GM23338 (cell line): ENCODE data around the gene PPP2R5D. TPM values are rescaled to one million over a fixed set of nuclear protein-coding genes. Genes with fewer than 3 reads are reported as not detected.

Source experiments
- ATAC-seq: fragments of 200-7000 bp; cut with Tn5 transposase; 3 replicates; pipeline ENCODE4 v1.9.1; 2020
- DNase-seq: peaks from one replicate; pipeline ENCODE4 v3.0.0-alpha.2; 2015; ENCODE audit warnings: low spot score
- H2AFZ ChIP-seq: fragments of 200-600 bp; sonication (generic); 2 replicates; pipeline ENCODE4 v1.8.0; 2016; ENCODE audit warnings: antibody characterized with exemption, mild to moderate bottlenecking, moderate library complexity
- H3F3A ChIP-seq: fragments of 200-600 bp; sonication (generic); replicated peaks from 2 replicates; pipeline ENCODE4 v1.8.0; 2017; ENCODE audit warnings: antibody characterized with exemption, mixed run types, low read depth
- H3K27ac ChIP-seq: fragments of 200-600 bp; sonication (generic); 2 replicates; pipeline ENCODE4 v1.6.1; 2016; ENCODE audit warnings: low read depth
- H3K27me3 ChIP-seq: fragments of 200-600 bp; sonication (generic); 2 replicates; pipeline ENCODE4 v1.8.0; 2016; ENCODE audit warnings: mild to moderate bottlenecking, mixed run types, moderate library complexity; ENCODE audit not compliant: insufficient read depth
- H3K36me3 ChIP-seq: fragments of 200-600 bp; sonication (generic); 2 replicates; pipeline ENCODE4 v1.8.0; 2016; ENCODE audit warnings: mild to moderate bottlenecking; ENCODE audit not compliant: insufficient read depth
- H3K4me1 ChIP-seq: fragments of 200-600 bp; sonication (generic); 2 replicates; pipeline ENCODE4 v1.8.0; 2016; ENCODE audit warnings: mild to moderate bottlenecking, moderate library complexity; ENCODE audit not compliant: insufficient read depth
- H3K4me2 ChIP-seq: fragments of 200-600 bp; sonication (generic); 2 replicates; pipeline ENCODE4 v1.7.1; 2017; ENCODE audit warnings: mixed run types
- H3K4me3 ChIP-seq: fragments of 200-600 bp; sonication (generic); 2 replicates; pipeline ENCODE4 v1.6.1; 2016; ENCODE audit warnings: mixed run types
- H3K79me2 ChIP-seq: fragments of 200-600 bp; sonication (generic); replicated peaks from 2 replicates; pipeline ENCODE4 v1.8.0; 2017; ENCODE audit warnings: mild to moderate bottlenecking; ENCODE audit not compliant: insufficient read depth
- H3K9me2 ChIP-seq: fragments of 200-600 bp; sonication (generic); 2 replicates; pipeline ENCODE4 v1.8.0; 2017; ENCODE audit not compliant: insufficient read depth
- H4K20me1 ChIP-seq: fragments of 200-600 bp; sonication (generic); replicated peaks from 2 replicates; pipeline ENCODE4 v1.8.0; 2017; ENCODE audit warnings: mild to moderate bottlenecking; ENCODE audit not compliant: insufficient read depth
- H3K27ac Mint-ChIP-seq: 2 replicates; pipeline ENCODE4 v1.8.0; 2020; ENCODE audit warnings: inconsistent platforms, mild to moderate bottlenecking, moderate library complexity, mixed read lengths
- H3K27me3 Mint-ChIP-seq: 3 replicates; pipeline ENCODE4 v1.8.0; 2022; ENCODE audit warnings: low read depth, mild to moderate bottlenecking, moderate library complexity, mixed read lengths, inconsistent platforms; ENCODE audit not compliant: insufficient read depth, poor library complexity
- H3K36me3 Mint-ChIP-seq: 3 replicates; pipeline ENCODE4 v1.8.0; 2021; ENCODE audit warnings: low read depth, mild to moderate bottlenecking, inconsistent platforms, moderate library complexity, mixed read lengths
- H3K4me1 Mint-ChIP-seq: 3 replicates; pipeline ENCODE4 v1.8.0; 2020; ENCODE audit warnings: mild to moderate bottlenecking, inconsistent platforms, mixed read lengths
- H3K4me3 Mint-ChIP-seq: 3 replicates; pipeline ENCODE4 v1.8.0; 2021; ENCODE audit warnings: moderate library complexity, mild to moderate bottlenecking, inconsistent platforms, mixed read lengths
- H3K9me3 Mint-ChIP-seq: 3 replicates; pipeline ENCODE4 v1.8.0; 2020; ENCODE audit warnings: moderate library complexity, mild to moderate bottlenecking, inconsistent platforms, mixed read lengths
- EZH2 ChIP-seq: fragments of 200-600 bp; sonication (generic); IDR thresholded peaks from one replicate; pipeline ENCODE4 v1.8.0; 2017; ENCODE audit warnings: antibody characterized with exemption, mild to moderate bottlenecking, low read depth; ENCODE audit not compliant: unreplicated experiment
- EZH2phosphoT487 ChIP-seq: fragments of 200-600 bp; sonication (generic); IDR thresholded peaks from one replicate; pipeline ENCODE4 v1.8.1; 2018; ENCODE audit warnings: antibody characterized with exemption; ENCODE audit not compliant: unreplicated experiment
- NANOG ChIP-seq: IDR thresholded peaks from 2 replicates; pipeline ENCODE4 v1.6.1; 2016; ENCODE audit warnings: antibody characterized with exemption, borderline replicate concordance
- POLR2AphosphoS5 ChIP-seq: IDR thresholded peaks from 2 replicates; pipeline ENCODE4 v1.6.1; 2016; ENCODE audit warnings: antibody characterized with exemption, low read depth
- REST ChIP-seq: IDR thresholded peaks from one replicate; pipeline ENCODE4 v1.6.1; 2018; ENCODE audit warnings: antibody characterized with exemption; ENCODE audit not compliant: unreplicated experiment
- STAT1 ChIP-seq: IDR thresholded peaks from one replicate; pipeline ENCODE4 v1.6.1; 2016; ENCODE audit warnings: antibody characterized with exemption; ENCODE audit not compliant: unreplicated experiment
- ZNF114 ChIP-seq: fragments of 250-450 bp; sonication (Bioruptor Pico); IDR thresholded peaks from 2 replicates; pipeline ENCODE4 v1.5.0; 2020; ENCODE audit warnings: mild to moderate bottlenecking, moderate library complexity
- ZNF331 ChIP-seq: fragments of 250-450 bp; sonication (Bioruptor Pico); IDR thresholded peaks from 2 replicates; pipeline ENCODE4 v1.5.0; 2020; ENCODE audit warnings: low read depth, mild to moderate bottlenecking, moderate library complexity
- polyA plus RNA-seq: library from polyadenylated mRNA; unstranded; fragments of >200 nt; fragmentation: Nextera tagmentation; extraction: Ambion mirVana; gene quantifications from 2 replicates; pipeline ENCODE4 v1.2.1, GENCODE V29; 2016
- total RNA-seq: library from RNA; depleted of rRNA; stranded (reverse); fragments of >200 nt; shearing (Covaris generic); gene quantifications from 2 replicates; pipeline ENCODE4 v1.2.3, GENCODE V29; 2014
- TF ChIP-seq, protein P1 (sequence below): IDR thresholded peaks from 2 replicates; pipeline ENCODE4 v1.6.1; 2016; ENCODE audit warnings: antibody characterized with exemption
- TF ChIP-seq, protein P2 (sequence below), 2 experiments: fragments of 200-600 bp in 1 of 2; sonication (generic) in 1 of 2; conservative IDR thresholded peaks; 2 replicates each; pipeline versions ENCODE4 v1.5.1 to v1.6.1; 2016 to 2017; ENCODE audit warnings: antibody characterized with exemption in 2 of 2, low read depth in 2 of 2, mild to moderate bottlenecking in 2 of 2, moderate library complexity in 1 of 2
- TF ChIP-seq, protein P3 (sequence below): fragments of 250-450 bp; sonication (Bioruptor Pico); IDR thresholded peaks from 2 replicates; pipeline ENCODE4 v1.5.0; 2020; ENCODE audit warnings: mild to moderate bottlenecking, moderate library complexity

PPP2R5D gene
- total and polyA plus RNA-seq, 2 experiments from 2014 or later = 20.0 to 55.3 TPM

GRCh38 chr6:42967228-42967627 is 17.1 kb upstream of the PPP2R5D start (continued):
- TF ChIP-seq, protein P1, sequence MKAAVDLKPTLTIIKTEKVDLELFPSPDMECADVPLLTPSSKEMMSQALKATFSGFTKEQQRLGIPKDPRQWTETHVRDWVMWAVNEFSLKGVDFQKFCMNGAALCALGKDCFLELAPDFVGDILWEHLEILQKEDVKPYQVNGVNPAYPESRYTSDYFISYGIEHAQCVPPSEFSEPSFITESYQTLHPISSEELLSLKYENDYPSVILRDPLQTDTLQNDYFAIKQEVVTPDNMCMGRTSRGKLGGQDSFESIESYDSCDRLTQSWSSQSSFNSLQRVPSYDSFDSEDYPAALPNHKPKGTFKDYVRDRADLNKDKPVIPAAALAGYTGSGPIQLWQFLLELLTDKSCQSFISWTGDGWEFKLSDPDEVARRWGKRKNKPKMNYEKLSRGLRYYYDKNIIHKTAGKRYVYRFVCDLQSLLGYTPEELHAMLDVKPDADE = no peak
- TF ChIP-seq STAT1 = no peak

DNA sequence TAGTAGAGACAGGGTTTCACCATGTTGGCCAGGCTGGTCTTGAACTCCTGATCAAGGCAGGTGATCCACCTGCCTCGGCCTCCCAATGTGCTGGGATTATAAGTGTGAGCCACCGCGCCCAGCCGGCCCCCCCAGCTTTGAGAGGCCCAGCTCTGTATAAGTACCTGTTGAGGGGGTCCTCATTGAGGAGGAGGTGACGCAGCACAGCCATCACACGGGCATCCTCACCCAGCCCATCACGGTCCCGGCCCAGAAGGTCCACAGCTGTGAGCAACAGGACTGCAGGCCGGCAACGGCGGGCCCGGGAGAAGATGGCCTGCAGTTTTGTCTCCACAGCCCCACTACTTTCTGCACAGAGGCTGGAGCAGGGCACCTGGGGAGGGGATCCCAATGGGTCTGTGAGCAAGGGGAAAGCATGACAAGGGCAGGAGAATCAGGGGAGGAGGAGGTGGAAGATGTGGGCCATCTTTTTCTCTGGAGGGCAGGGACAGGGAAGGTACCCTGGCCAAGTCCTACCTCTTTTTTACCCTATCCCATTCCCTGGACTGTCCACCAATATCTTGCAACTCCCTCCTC is 16.2 kb upstream of the PPP2R5D start:
- Histone ChIP-seq H3K27ac (no peak overlapping the region), H3K4me1 (no peaks in the 10 kb centered on the region), H2AFZ (no peak overlapping the region), H3K4me3 (no peak overlapping the region), H3K79me2 (no peaks in the 10 kb centered on the region), H3F3A (0 out of 2 replicates have a peak, but pooled peaks cover 6% of the 10 kb centered on the region), H3K4me2 (no peak overlapping the region), H3K27me3 (no peaks in the 10 kb centered on the region), H3K36me3 (no peaks in the 10 kb centered on the region; the same call in 1 of the 2 replicates), H3K9me2 (no peaks in the 10 kb centered on the region), H4K20me1 (no peaks in the 10 kb centered on the region)
- DNase-seq = no peak
- peaks cover 6% of the 10 kb centered on the region; the same call in 2 of the 3 replicates for H3K4me1 Mint-ChIP-seq
- H3K4me3 Mint-ChIP-seq = no peak overlapping the region
- H3K36me3 Mint-ChIP-seq = peaks cover 3% of the 10 kb centered on the region; the same call in 2 of the 3 replicates
- no peak overlapping the region for H3K27ac Mint-ChIP-seq
- no peak for ATAC-seq
- peaks cover 6% of the 10 kb centered on the region for H3K27me3 Mint-ChIP-seq
- H3K9me3 Mint-ChIP-seq = no peaks in the 10 kb centered on the region
- no peak for TF ChIP-seq NANOG
- no peak for TF ChIP-seq ZNF331 (CRISPR knock-in tag)
- TF ChIP-seq, protein P2, sequence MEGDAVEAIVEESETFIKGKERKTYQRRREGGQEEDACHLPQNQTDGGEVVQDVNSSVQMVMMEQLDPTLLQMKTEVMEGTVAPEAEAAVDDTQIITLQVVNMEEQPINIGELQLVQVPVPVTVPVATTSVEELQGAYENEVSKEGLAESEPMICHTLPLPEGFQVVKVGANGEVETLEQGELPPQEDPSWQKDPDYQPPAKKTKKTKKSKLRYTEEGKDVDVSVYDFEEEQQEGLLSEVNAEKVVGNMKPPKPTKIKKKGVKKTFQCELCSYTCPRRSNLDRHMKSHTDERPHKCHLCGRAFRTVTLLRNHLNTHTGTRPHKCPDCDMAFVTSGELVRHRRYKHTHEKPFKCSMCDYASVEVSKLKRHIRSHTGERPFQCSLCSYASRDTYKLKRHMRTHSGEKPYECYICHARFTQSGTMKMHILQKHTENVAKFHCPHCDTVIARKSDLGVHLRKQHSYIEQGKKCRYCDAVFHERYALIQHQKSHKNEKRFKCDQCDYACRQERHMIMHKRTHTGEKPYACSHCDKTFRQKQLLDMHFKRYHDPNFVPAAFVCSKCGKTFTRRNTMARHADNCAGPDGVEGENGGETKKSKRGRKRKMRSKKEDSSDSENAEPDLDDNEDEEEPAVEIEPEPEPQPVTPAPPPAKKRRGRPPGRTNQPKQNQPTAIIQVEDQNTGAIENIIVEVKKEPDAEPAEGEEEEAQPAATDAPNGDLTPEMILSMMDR (conservative IDR thresholded peaks at IDR 0.05; ENCODE audit: low read depth in 2 of 2) = no peak
- TF ChIP-seq, protein P3, sequence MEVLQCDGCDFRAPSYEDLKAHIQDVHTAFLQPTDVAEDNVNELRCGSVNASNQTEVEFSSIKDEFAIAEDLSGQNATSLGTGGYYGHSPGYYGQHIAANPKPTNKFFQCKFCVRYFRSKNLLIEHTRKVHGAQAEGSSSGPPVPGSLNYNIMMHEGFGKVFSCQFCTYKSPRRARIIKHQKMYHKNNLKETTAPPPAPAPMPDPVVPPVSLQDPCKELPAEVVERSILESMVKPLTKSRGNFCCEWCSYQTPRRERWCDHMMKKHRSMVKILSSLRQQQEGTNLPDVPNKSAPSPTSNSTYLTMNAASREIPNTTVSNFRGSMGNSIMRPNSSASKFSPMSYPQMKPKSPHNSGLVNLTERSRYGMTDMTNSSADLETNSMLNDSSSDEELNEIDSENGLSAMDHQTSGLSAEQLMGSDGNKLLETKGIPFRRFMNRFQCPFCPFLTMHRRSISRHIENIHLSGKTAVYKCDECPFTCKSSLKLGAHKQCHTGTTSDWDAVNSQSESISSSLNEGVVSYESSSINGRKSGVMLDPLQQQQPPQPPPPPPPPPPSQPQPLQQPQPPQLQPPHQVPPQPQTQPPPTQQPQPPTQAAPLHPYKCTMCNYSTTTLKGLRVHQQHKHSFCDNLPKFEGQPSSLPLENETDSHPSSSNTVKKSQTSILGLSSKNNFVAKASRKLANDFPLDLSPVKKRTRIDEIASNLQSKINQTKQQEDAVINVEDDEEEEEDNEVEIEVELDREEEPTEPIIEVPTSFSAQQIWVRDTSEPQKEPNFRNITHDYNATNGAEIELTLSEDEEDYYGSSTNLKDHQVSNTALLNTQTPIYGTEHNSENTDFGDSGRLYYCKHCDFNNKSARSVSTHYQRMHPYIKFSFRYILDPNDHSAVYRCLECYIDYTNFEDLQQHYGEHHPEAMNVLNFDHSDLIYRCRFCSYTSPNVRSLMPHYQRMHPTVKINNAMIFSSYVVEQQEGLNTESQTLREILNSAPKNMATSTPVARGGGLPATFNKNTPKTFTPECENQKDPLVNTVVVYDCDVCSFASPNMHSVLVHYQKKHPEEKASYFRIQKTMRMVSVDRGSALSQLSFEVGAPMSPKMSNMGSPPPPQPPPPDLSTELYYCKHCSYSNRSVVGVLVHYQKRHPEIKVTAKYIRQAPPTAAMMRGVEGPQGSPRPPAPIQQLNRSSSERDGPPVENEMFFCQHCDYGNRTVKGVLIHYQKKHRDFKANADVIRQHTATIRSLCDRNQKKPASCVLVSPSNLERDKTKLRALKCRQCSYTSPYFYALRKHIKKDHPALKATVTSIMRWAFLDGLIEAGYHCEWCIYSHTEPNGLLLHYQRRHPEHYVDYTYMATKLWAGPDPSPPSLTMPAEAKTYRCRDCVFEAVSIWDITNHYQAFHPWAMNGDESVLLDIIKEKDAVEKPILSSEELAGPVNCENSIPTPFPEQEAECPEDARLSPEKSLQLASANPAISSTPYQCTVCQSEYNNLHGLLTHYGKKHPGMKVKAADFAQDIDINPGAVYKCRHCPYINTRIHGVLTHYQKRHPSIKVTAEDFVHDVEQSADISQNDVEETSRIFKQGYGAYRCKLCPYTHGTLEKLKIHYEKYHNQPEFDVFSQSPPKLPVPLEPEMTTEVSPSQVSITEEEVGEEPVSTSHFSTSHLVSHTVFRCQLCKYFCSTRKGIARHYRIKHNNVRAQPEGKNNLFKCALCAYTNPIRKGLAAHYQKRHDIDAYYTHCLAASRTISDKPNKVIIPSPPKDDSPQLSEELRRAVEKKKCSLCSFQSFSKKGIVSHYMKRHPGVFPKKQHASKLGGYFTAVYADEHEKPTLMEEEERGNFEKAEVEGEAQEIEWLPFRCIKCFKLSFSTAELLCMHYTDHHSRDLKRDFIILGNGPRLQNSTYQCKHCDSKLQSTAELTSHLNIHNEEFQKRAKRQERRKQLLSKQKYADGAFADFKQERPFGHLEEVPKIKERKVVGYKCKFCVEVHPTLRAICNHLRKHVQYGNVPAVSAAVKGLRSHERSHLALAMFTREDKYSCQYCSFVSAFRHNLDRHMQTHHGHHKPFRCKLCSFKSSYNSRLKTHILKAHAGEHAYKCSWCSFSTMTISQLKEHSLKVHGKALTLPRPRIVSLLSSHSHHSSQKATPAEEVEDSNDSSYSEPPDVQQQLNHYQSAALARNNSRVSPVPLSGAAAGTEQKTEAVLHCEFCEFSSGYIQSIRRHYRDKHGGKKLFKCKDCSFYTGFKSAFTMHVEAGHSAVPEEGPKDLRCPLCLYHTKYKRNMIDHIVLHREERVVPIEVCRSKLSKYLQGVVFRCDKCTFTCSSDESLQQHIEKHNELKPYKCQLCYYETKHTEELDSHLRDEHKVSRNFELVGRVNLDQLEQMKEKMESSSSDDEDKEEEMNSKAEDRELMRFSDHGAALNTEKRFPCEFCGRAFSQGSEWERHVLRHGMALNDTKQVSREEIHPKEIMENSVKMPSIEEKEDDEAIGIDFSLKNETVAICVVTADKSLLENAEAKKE (CRISPR knock-in tag) = no peak
- no peak for TF ChIP-seq EZH2
- no peak for TF ChIP-seq ZNF114 (CRISPR knock-in tag)
- no peak for TF ChIP-seq POLR2AphosphoS5
- TF ChIP-seq, protein P1 = no peak
- TF ChIP-seq EZH2phosphoT487 = no peak
- TF ChIP-seq REST = no peak
